WERI-Rb-1 (cell line): Measurements from ENCODE around the gene VAMP8.

Source experiments
- DNase-seq: peaks from one replicate; pipeline ENCODE4 v3.0.0-alpha.2; 2020
- H3K27ac ChIP-seq: fragments of 250-450 bp; sonication (Bioruptor Pico); 2 replicates; pipeline ENCODE4 v1.5.1; 2020; ENCODE audit warnings: mild to moderate bottlenecking, moderate library complexity
- H3K27me3 ChIP-seq: fragments of 250-450 bp; sonication (Bioruptor Pico); 2 replicates; pipeline ENCODE4 v1.5.1; 2021; ENCODE audit warnings: mild to moderate bottlenecking, low read depth, moderate library complexity; ENCODE audit not compliant: insufficient read depth, severe bottlenecking
- H3K36me3 ChIP-seq: fragments of 250-450 bp; sonication (Bioruptor Pico); 2 replicates; pipeline ENCODE4 v1.5.1; 2020; ENCODE audit warnings: mild to moderate bottlenecking, moderate library complexity
- H3K4me3 ChIP-seq: 2 replicates; pipeline ENCODE4 v1.5.1; 2011; ENCODE audit warnings: low read depth, mild to moderate bottlenecking, control low read depth, low read length
- H3K9me3 ChIP-seq: fragments of 250-450 bp; sonication (Bioruptor Pico); 2 replicates; pipeline ENCODE4 v1.5.1; 2021; ENCODE audit warnings: mild to moderate bottlenecking, moderate library complexity; ENCODE audit not compliant: severe bottlenecking
- TF ChIP-seq, protein P1 (sequence below): IDR thresholded peaks from 2 replicates; pipeline ENCODE4 v1.5.1; 2011; ENCODE audit warnings: low read depth, mild to moderate bottlenecking, control low read depth, inconsistent platforms, low read length

VAMP8 gene

DNA sequence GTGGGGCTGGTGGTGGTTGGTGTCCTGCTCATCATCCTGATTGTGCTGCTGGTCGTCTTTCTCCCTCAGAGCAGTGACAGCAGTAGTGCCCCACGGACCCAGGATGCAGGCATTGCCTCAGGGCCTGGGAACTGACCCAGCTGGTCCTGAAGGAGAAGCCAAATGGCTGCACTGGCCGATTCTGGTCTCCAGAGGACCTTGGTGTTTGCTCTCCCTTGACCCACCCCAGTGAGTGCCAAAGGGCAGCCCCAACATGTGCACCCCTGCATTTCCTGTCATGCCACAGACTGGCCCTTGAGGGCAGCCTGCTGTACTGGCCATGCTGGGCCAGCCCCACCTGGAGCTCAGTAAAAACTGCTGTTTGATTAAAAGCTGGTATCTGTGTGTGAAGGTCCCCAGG lies 15.6 kb downstream of the VAMP8 start:
- no peak overlapping the region for H3K4me3 ChIP-seq
- H3K27ac ChIP-seq, result no peak overlapping the region
- H3K36me3 ChIP-seq, result peaks cover 12% of the 10 kb centered on the region
- TF ChIP-seq, protein P1, sequence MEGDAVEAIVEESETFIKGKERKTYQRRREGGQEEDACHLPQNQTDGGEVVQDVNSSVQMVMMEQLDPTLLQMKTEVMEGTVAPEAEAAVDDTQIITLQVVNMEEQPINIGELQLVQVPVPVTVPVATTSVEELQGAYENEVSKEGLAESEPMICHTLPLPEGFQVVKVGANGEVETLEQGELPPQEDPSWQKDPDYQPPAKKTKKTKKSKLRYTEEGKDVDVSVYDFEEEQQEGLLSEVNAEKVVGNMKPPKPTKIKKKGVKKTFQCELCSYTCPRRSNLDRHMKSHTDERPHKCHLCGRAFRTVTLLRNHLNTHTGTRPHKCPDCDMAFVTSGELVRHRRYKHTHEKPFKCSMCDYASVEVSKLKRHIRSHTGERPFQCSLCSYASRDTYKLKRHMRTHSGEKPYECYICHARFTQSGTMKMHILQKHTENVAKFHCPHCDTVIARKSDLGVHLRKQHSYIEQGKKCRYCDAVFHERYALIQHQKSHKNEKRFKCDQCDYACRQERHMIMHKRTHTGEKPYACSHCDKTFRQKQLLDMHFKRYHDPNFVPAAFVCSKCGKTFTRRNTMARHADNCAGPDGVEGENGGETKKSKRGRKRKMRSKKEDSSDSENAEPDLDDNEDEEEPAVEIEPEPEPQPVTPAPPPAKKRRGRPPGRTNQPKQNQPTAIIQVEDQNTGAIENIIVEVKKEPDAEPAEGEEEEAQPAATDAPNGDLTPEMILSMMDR, result no peak
- no peak for DNase-seq
- no peaks in the 10 kb centered on the region for H3K27me3 ChIP-seq
- H3K9me3 ChIP-seq, result no peaks in the 10 kb centered on the region

DNA sequence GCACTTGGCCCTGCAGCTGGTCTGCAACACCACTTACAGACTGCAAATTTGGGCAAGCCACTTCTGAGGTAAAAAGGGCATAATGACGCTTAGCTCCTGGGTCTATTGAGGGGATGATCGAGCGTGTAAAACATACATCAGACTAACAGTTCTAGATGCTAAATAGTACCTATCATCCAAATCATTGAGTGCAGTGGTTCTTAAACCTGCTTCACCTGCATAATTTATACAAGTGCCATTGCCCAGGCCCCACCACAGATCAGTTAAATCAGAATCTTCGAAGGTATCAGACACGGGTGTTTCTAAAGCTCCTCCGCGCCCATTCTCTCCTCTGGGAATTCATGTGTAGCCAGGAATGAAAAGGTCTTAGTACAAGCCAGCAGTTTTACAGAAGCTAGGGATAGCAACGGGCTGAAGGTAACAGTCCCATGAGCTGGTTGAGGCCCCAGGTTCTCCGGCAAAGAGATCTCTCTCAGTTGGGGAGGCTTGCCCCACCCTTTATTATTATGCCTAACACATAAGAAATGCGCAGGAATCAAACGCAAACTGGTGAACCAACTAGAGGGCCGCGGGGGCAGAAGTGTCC lies 17.4 kb downstream of the VAMP8 start:
- TF ChIP-seq, protein P1, result no peak
- H3K27me3 ChIP-seq, result no peaks in the 10 kb centered on the region
- peaks cover 18% of the 10 kb centered on the region for H3K36me3 ChIP-seq
- H3K9me3 ChIP-seq, result no peaks in the 10 kb centered on the region
- DNase-seq, result no peak
- H3K27ac ChIP-seq, result peak overlapping the region; percentile 77
- H3K4me3 ChIP-seq, result peak overlapping the region; percentile 83

DNA sequence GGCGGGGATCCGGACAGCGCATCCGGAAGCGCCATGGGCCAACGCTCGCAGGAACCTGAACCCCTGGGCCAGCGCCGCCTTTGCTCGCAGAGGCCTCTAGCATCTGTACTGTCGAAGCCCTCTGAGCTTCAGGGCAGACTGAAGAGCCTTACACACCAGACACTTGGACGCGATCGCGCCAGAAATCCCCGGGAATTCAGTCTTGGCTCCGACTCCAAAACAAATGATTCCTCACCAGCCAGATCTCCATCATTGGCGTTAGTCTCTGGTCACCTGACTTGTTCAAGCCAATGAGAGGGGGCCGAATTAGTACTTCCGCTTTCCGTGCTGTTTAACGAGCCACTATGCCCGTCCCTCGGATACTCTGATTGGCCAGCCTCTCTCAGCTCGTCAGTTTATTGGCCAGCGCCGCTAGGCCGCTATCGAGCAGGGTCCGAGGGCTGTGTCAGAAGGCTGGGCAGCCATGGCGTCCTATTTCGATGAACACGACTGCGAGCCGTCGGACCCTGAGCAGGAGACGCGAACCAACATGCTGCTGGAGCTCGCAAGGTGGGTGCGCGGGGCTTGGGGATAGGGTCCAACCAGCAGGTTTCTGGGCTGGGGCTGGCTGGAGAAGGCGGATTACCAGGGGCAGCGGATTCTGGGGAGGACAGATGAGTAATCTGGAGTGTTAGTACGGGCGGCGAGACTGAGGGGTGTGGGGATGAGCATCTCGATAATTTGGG lies 18.1 kb downstream of the VAMP8 start, which contains the start of gene RNF181:
RNF181 (plus strand) TSS at position 445 of the 725 bp plus-strand sequence; CDS start at position 464, 19 bp downstream.
- peak within 1 kb of the TSS; percentile 77 for H3K27ac ChIP-seq
- peaks cover 18% of the 10 kb centered on the region for H3K36me3 ChIP-seq
- peak; percentile 95 for DNase-seq
- peak within 1 kb of the TSS; percentile 83 for H3K4me3 ChIP-seq
- H3K27me3 ChIP-seq, result no peaks in the 10 kb centered on the region
- TF ChIP-seq, protein P1, result no peak
- no peaks in the 10 kb centered on the region for H3K9me3 ChIP-seq

DNA sequence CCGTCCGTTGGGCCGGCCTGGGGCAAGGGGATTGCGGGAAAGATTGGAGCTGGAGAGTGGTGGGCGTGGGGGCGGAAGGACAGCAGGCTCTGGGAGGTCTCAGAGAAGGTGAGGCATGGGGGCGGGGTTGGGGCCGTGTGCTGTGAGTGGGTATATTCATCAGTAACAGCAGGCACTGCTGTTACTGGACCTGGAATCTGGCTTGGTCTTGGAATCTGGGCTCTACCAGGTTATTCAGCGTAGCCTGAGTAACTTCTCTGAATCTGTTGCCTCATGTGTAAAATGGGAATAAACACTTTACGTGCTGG lies 18.6 kb downstream of the VAMP8 start:
- Histone ChIP-seq H3K27me3 (no peaks in the 10 kb centered on the region), H3K9me3 (no peaks in the 10 kb centered on the region), H3K4me3 (peak overlapping the region; percentile 83), H3K27ac (peak overlapping the region; percentile 68), H3K36me3 (peaks cover 18% of the 10 kb centered on the region)
- TF ChIP-seq, protein P1, result no peak
- no peak for DNase-seq

DNA sequence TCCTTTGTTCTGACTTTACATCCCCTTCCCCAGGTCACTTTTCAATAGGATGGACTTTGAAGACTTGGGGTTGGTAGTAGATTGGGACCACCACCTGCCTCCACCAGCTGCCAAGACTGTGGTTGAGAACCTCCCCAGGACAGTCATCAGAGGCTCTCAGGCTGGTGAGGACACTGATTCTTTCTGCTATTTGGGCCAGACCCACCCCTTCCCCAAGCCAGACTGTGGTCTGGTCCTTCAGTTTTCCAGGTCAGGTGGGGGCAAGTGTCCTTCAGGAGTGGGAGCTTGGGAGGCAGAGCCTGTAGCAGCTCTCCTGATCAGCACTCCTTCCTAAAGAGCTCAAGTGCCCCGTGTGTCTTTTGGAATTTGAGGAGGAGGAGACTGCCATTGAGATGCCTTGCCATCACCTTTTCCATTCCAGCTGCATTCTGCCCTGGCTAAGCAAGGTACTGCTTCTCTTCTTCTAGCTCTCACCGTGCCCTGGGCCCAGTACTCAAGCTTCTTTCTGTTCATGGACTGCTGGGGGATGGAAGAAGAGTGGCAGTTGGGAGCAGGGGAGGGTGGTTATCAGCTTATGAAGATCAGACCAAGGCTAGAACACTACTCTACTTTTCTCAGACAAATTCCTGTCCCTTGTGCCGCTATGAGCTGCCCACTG lies 19.2 kb downstream of the VAMP8 start:
- H3K27ac ChIP-seq, result no peak overlapping the region
- TF ChIP-seq, protein P1, result no peak
- no peaks in the 10 kb centered on the region for H3K9me3 ChIP-seq
- no peak for DNase-seq
- H3K27me3 ChIP-seq, result no peaks in the 10 kb centered on the region
- peak overlapping the region; percentile 83 for H3K4me3 ChIP-seq
- peaks cover 18% of the 10 kb centered on the region for H3K36me3 ChIP-seq
